ENCODE results near the gene ZNF526.

ZNF526 gene

DNA sequence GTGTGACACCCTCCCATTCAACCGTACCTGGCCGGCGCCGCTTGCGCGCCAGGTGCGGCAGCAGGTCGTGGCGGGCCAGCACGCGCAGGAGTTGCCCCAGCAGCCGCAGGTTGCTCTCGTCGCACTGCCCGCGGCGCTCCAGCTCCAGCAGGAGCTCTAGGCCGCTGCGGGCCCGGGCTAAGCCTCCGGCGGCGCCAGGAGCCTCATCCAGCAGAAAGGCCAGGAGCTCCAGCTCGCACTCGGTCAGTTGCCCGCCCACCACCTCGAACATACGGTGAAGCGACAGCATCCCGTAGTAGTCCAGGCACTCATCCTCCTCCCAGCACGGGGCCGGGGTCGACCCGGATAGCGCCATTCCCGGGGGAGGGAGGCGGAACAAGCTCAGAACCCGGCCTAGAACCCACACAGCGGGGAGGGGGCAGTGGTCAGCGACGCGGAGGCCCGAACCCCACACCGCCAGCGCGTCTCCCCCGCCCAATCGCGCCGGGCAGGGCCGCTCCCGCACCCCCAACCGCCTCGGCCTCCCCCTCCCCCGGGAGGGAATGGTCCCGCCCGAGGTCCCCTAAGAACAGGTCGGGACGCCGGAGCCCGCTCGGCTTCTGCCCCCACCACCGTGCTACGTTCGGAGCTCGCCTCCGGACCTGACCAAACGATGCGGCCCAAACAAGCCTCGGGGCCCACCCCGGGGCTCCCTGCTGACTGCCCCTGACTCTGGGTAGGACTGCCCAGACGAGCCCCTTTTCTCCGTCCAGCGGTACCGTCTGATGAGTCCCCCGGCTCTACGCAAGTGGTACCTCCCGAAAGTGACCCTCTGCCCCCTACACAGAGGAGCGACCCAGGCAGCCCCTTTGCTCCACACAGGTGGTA is 3.2 kb upstream of the ZNF526 start:
- intact Hi-C loops (cut with DNase I), result no loop called here
- DNase-seq, result peak in 9 of 10 donors; percentile 14 to 91 (median 39)

- DNase-seq, result peak; percentile 94 to 100 (median 97)
- intact Hi-C loops (cut with DNase I), result no loop called here
Observed at GRCh38 chr19:42217520-42218437, 2.3 kb upstream of the ZNF526 start, which contains the start of gene DEDD2. DEDD2 (minus strand) TSS chr19:42217677; CDS start chr19:42217007, 670 bp downstream.

GRCh38 chr19:42220751-42221097 is 612 bp downstream of the ZNF526 start:
- intact Hi-C loops (cut with DNase I), result no loop called here
- DNase-seq, result peak in 1 of 10 donors; percentile 59

DNA sequence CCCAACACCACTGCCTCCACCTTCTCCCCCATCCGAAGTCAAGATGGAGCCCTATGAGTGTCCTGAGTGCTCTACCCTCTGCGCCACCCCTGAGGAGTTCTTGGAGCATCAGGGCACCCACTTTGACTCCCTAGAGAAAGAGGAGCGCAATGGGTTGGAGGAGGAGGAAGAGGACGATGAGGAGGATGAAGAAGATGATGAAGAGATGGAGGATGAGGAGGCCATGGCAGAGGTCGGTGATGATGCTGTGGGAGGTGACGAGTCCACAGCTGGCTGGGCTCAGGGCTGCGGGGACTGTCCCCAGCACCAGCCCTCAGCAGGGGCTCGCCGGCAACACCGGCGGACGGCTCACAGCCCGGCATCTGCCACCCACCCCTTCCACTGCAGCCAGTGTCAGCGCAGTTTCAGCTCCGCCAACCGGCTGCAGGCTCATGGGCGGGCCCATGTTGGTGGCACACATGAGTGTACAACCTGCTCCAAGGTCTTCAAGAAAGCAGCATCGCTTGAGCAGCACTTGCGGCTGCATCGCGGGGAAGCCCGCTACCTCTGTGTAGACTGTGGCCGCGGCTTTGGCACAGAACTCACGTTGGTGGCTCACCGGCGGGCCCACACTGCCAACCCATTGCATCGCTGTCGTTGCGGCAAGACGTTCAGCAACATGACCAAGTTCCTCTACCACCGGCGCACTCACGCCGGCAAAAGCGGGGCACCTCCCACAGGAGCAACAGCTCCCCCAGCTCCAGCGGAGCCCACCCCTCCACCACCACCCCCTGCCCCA is 5.0 kb downstream of the ZNF526 start:
- intact Hi-C loops (cut with DNase I), result no loop called here
- DNase-seq, result peak in 3 of 10 donors; percentile 64 to 80 (median 76)

DNA sequence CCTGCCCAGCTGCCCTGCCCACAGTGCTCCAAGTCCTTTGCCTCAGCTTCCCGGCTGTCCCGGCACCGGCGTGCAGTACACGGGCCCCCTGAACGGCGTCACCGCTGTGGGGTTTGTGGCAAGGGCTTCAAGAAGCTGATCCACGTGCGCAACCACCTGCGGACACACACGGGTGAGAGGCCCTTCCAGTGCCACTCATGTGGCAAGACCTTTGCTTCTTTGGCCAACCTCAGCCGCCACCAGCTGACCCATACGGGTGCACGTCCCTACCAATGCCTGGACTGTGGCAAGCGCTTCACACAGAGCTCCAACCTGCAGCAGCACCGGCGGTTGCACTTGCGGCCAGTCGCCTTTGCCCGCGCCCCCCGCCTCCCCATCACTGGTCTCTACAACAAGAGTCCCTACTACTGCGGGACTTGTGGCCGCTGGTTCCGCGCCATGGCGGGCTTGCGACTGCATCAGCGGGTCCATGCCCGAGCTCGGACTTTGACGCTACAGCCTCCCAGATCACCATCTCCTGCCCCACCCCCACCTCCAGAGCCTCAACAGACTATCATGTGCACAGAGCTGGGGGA is 5.7 kb downstream of the ZNF526 start:
- peak in 3 of 10 donors; percentile 56 to 74 (median 73) for DNase-seq
- intact Hi-C loops (cut with DNase I), result no loop called here

DNA sequence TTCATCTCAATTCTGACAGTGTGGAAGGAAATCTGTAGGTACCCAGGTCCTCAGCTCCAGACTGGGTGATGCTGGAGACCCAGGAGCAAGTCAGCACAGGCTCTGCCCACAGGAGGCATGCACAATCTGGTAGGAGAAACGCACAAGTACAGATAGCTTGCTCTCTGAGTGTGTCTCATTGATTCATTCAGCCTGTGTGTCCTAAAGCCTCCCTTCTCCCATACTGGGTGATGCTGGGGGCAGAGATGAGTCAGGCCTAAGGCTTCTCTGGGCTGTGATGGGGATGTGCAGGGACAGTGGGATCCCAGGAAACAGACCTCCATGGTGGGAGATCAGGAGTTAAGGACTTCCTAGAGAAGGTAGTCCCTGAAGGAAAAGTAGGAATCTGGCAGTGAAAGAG is 6.8 kb downstream of the ZNF526 start:
- intact Hi-C loops (cut with DNase I), result no loop called here
- DNase-seq, result peak in 2 of 10 donors; percentile 4 to 12

DNA sequence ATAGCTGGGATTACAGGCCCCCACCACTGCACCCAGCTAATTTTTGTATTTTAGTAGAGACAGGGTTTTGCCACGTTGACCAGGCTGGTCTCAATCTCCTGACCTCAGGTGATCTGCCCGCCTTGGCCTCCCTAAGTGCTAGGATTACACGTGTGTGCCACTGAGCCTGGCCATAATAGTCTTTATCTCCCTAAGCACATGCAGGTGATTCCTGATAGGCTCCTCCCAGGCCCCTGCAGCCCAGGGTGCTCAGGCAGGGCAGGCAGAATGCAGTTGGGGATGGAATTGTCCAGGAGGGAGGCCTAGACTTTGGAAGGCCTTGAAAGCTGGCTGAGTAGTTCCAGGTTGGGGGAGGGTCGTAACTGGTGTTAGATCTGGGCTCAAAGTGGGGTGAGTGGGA is 8.5 kb downstream of the ZNF526 start:
- intact Hi-C loops (cut with DNase I), result no loop called here
- DNase-seq, result peak in 2 of 10 donors; percentile 1 to 2

DNA sequence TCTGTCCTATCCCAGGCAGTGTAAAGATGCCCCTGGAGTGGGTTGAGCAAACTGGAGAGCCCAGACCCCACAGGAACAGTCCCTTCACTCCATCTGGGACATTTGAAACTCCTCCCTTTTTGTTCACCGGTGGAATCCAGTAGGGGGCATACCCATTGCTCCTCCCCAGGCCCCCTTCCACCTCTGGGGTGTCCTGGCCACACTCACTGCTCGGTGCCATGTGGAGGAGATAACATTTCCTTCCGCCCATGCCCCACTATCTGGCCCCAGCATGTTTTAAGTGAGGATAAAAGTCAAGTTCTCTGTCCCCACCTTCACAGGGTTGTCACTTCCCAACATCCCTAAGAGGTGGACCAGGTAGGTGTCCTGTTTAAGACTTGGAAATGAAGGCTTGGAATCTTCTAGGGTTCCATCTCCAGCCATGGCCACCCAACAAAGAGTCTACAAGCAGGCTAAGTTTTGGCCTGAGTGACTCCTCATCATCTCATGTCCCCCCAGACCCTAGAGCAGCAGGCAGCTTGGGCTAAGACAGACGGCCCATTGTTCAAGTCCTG is 9.3 kb downstream of the ZNF526 start:
- intact Hi-C loops (cut with DNase I), result no loop called here
- peak in 1 of 10 donors; percentile 3 for DNase-seq

DNA sequence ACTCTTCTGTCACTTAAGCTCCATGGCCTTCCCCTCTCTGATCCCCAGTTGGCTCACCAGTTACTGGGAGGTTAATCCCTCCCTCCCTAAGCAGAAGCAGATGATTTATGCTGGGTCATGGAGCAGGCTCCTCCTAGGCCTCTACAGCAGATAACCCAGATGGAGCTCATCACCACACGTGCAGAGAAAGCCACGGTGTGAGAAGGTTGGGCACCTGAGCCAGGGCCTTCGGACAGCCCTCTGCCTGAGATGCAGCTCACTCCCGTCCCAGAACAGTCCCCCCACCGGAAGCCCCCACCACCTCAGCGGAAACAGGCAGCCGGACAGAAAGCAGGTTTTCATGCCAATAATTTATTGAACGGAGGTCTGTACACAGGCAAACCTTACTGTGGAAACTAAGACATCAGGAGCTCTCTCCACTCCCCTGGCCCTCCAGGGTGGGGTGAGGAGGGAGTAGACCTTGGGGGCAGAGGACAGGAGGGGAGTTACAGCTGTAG is 9.8 kb downstream of the ZNF526 start:
- intact Hi-C loops (cut with DNase I), result no loop called here
- DNase-seq, result peak in 2 of 10 donors; percentile 46 to 53

- intact Hi-C loops (cut with DNase I), result no loop called here
- peak in 2 of 10 donors; percentile 35 to 52 for DNase-seq
Observed at GRCh38 chr19:42230571-42230970, 10.5 kb downstream of the ZNF526 start.

GRCh38 chr19:42232435-42232834 is 12.3 kb downstream of the ZNF526 start:
- DNase-seq, result peak in 2 of 10 donors; percentile 21 to 55
- intact Hi-C loops (cut with DNase I), result no loop called here

GRCh38 chr19:42233106-42233505 is 13.0 kb downstream of the ZNF526 start:
- peak in 1 of 10 donors; percentile 42 for DNase-seq
- intact Hi-C loops (cut with DNase I), result no loop called here

DNA sequence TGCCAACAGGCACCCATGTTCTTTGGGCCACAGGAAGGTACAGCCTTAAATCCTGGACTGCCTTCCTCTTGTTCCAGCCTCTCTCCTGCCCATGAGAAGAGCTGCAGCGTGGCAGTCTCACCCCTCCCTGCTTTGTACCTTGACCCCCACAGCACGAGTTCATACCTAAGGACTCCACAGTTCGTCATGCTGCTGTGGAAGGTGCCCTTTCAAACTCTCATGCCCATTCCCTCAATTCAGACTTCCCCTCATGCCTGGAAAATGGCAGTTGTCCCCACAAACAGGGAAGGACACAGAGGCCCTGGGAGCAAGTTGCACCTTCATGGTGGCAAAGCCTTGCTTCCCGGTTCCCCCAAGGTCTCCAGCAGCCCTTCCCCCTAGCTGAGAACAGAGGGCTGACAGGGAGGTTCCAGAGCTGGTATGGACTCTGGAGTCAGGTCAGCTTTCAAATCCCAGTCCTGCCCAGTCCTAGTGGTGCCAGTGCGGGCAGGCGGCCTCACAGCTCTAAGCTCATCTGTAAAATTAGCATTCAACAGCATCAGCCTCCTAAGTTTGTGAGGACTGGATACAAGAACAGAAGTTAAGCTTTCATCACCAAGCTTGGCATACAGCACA is 13.7 kb downstream of the ZNF526 start:
- peak in 2 of 10 donors; percentile 14 to 35 for DNase-seq
- intact Hi-C loops (cut with DNase I), result no loop called here

GRCh38 chr19:42234364-42234763 is 14.3 kb downstream of the ZNF526 start:
- intact Hi-C loops (cut with DNase I), result no loop called here
- DNase-seq, result peak in 2 of 10 donors; percentile 30 to 61

DNA sequence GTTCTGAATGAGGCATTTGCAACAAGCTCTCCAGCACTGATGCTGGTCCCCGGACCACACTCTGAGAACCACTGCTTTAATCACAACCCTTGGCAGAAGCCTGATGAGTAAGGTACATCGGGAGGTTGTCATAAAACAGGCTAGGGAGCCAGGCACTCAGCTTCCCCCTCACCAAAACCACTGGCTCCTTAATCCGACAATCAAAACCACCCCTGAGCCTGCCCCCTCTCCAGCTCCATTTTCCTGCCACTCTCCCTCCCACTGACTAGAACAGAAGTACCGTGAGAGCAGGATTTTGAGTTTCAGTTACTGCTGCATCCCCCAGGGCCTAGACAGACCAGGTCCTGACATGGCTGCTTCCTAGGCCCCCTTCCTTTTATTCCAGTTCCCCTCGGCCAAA is 15.1 kb downstream of the ZNF526 start:
- intact Hi-C loops (cut with DNase I), result no loop called here
- DNase-seq, result peak in 2 of 10 donors; percentile 6 to 37

GRCh38 chr19:42239544-42240220 is 19.6 kb downstream of the ZNF526 start:
- intact Hi-C loops (cut with DNase I), result loop anchor here (10.0 kb wide), 1 partner anchor 85 kb away; the partner anchor contains the start of gene MEGF8

GRCh38 chr19:42241279-42241678 is 21.2 kb downstream of the ZNF526 start:
- intact Hi-C loops (cut with DNase I), result loop anchor here (10.0 kb wide), 1 partner anchor 84 kb away; the partner anchor contains the start of gene MEGF8
- no peak for DNase-seq

More at GRCh38 chr19:42239544-42240220, 19.6 kb downstream of the ZNF526 start:
- DNase-seq, result no peak

- intact Hi-C loops (cut with DNase I), result loop anchor here (10.0 kb wide), 1 partner anchor 83 kb away; the partner anchor contains the start of gene MEGF8
- DNase-seq, result peak in 2 of 10 donors; percentile 78 to 82
Observed at GRCh38 chr19:42242069-42242511, 22.0 kb downstream of the ZNF526 start.
